Choroid plexus epithelial cell (primary cell): ENCODE measurements around the gene ADGRL3.

Source experiments
- DNase-seq: peaks from one replicate; pipeline ENCODE4 v3.0.0-alpha.2; 2010; ENCODE audit warnings: low read depth
- H3K4me3 ChIP-seq: 2 replicates; pipeline ENCODE4 v1.5.1; 2011; ENCODE audit warnings: low read depth, mild to moderate bottlenecking, control low read depth, low read length, moderate library complexity
- CTCF ChIP-seq: conservative IDR thresholded peaks from 2 replicates; pipeline ENCODE4 v1.5.1; 2011; ENCODE audit warnings: low read depth, mild to moderate bottlenecking, control low read depth, inconsistent platforms, low read length, moderate library complexity

ADGRL3 gene

GRCh38 chr4:62053974-62054373, 853.8 kb downstream of the ADGRL3 start:
- TF ChIP-seq CTCF = no peak
- DNase-seq = no peak
- no peak overlapping the region for H3K4me3 ChIP-seq

- DNase-seq = no peak
- H3K4me3 ChIP-seq = no peak overlapping the region
- no peak for TF ChIP-seq CTCF
These were observed 856.9 kb downstream of the ADGRL3 start for GRCh38 chr4:62057031-62057430.

- no peak for DNase-seq
- H3K4me3 ChIP-seq = no peak overlapping the region
- no peak for TF ChIP-seq CTCF
These were observed 858.4 kb downstream of the ADGRL3 start for GRCh38 chr4:62058571-62058970.

- DNase-seq = no peak
- no peak overlapping the region for H3K4me3 ChIP-seq
- no peak for TF ChIP-seq CTCF
These were observed 870.2 kb downstream of the ADGRL3 start for GRCh38 chr4:62070291-62070852.

- H3K4me3 ChIP-seq = no peak overlapping the region
- no peak for DNase-seq
- TF ChIP-seq CTCF = no peak
These were observed 875.0 kb downstream of the ADGRL3 start for GRCh38 chr4:62075089-62075488.

- no peak overlapping the region for H3K4me3 ChIP-seq
- no peak for DNase-seq
- TF ChIP-seq CTCF = no peak
These were observed 875.4 kb downstream of the ADGRL3 start for GRCh38 chr4:62075521-62075920.

- no peak for DNase-seq
- H3K4me3 ChIP-seq = no peak overlapping the region
- no peak for TF ChIP-seq CTCF
These were observed 877.3 kb downstream of the ADGRL3 start for GRCh38 chr4:62077406-62077805.
